HG03354 (cell line): ENCODE results near the gene FNDC1.
A peak's percentile ranks its signal among the peaks of the same experiment; 100 is the strongest.

ENCODE experiments used
- ATAC-seq: cut with Tn5 transposase; IDR thresholded peaks from one replicate; pipeline ENCODE4 v1.9.1; 2021; ENCODE audit warnings: mild to moderate bottlenecking; ENCODE audit not compliant: unreplicated experiment, poor library complexity, severe bottlenecking

FNDC1 gene

GRCh38 chr6:159155679-159156078 is 13.5 kb upstream of the FNDC1 start:
- ATAC-seq: no peak

- ATAC-seq: no peak
Observed at GRCh38 chr6:159156089-159156488, 13.1 kb upstream of the FNDC1 start.

- ATAC-seq: no peak
Observed at GRCh38 chr6:159157431-159157830, 11.8 kb upstream of the FNDC1 start.

GRCh38 chr6:159161839-159162238 is 7.4 kb upstream of the FNDC1 start:
- ATAC-seq: no peak

GRCh38 chr6:159163901-159164370 is 5.3 kb upstream of the FNDC1 start:
- no peak for ATAC-seq

- ATAC-seq: peak; percentile 30
Observed at GRCh38 chr6:159168536-159169192, 536 bp upstream of the FNDC1 start.

GRCh38 chr6:159169557-159170332 is 545 bp downstream of the FNDC1 start:
- ATAC-seq: peak; percentile 33

- no peak for ATAC-seq
Observed at GRCh38 chr6:159170333-159170672, 1.1 kb downstream of the FNDC1 start.

GRCh38 chr6:159170999-159171712 is 2.0 kb downstream of the FNDC1 start:
- ATAC-seq: no peak

GRCh38 chr6:159172091-159172491 is 2.9 kb downstream of the FNDC1 start:
- no peak for ATAC-seq

GRCh38 chr6:159174263-159174969 is 5.2 kb downstream of the FNDC1 start:
- peak; percentile 85 for ATAC-seq

GRCh38 chr6:159176913-159177312 is 7.7 kb downstream of the FNDC1 start:
- ATAC-seq: no peak

- ATAC-seq: no peak
Observed at GRCh38 chr6:159178847-159179246, 9.6 kb downstream of the FNDC1 start.

GRCh38 chr6:159180001-159180400 is 10.8 kb downstream of the FNDC1 start:
- no peak for ATAC-seq

GRCh38 chr6:159181914-159182313 is 12.7 kb downstream of the FNDC1 start:
- ATAC-seq: no peak

GRCh38 chr6:159184559-159184958 is 15.4 kb downstream of the FNDC1 start:
- no peak for ATAC-seq

- ATAC-seq: no peak
Observed at GRCh38 chr6:159190460-159190859, 21.3 kb downstream of the FNDC1 start.

GRCh38 chr6:159193923-159194322 is 24.7 kb downstream of the FNDC1 start:
- ATAC-seq: no peak

GRCh38 chr6:159194421-159194820 is 25.2 kb downstream of the FNDC1 start:
- no peak for ATAC-seq

- no peak for ATAC-seq
Observed at GRCh38 chr6:159196430-159196975, 27.3 kb downstream of the FNDC1 start.
